Activated CD8-positive, alpha-beta memory T cell treated with anti-CD3 and anti-CD28 coated beads, Interleukin-2, amount 50 U/mL, for 1 hour (primary cell): ENCODE results near the gene NUP50.

Experiments
- DNase-seq: peaks from one replicate; pipeline ENCODE4 v3.0.0-alpha.2; 2020; ENCODE audit errors: extremely low read depth

NUP50 gene

GRCh38 chr22:45230026-45230721 lies 66.4 kb downstream of the NUP50 start:
- no peak for DNase-seq

DNA sequence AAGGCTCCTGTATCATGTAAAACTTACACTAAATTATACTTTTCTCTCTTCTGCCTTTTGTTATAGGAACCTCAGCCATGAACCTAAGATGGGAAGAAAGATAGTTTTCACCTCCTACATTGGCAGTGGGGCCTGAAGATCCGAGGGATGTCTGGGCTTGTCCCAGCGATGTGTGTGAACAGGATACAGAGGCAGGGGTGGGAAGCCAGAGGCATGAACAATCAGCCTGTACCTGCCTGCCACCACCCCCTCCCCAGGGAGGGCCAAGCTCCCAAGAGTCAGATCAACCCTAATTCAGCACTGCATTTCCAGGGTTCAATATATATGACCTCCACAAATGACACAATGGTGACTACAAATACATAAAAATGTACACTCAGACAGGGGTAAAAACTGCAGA lies 67.6 kb downstream of the NUP50 start:
- DNase-seq = no peak

- DNase-seq = no peak
Observed at GRCh38 chr22:45233386-45233785, 69.7 kb downstream of the NUP50 start.

DNA sequence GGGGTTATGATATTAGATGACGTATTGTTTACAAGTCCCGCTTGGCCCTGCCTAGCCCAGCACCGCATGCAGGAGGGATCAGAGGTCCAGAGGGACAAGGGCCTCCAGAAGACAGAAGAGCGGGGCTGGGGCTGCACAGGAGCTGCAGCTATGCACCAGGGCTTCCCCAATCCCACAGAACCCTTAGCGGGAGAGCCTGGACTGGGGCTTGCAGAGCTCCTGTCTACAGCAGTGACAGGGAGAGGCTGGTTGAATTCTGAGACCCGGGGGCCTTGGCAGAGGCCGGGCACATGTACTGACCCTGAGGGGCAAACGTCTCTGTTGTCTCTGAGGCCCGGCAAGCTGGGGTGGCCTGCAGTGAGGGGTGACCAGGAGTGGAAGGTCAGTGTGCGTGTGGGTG lies 70.1 kb downstream of the NUP50 start:
- DNase-seq = no peak

DNA sequence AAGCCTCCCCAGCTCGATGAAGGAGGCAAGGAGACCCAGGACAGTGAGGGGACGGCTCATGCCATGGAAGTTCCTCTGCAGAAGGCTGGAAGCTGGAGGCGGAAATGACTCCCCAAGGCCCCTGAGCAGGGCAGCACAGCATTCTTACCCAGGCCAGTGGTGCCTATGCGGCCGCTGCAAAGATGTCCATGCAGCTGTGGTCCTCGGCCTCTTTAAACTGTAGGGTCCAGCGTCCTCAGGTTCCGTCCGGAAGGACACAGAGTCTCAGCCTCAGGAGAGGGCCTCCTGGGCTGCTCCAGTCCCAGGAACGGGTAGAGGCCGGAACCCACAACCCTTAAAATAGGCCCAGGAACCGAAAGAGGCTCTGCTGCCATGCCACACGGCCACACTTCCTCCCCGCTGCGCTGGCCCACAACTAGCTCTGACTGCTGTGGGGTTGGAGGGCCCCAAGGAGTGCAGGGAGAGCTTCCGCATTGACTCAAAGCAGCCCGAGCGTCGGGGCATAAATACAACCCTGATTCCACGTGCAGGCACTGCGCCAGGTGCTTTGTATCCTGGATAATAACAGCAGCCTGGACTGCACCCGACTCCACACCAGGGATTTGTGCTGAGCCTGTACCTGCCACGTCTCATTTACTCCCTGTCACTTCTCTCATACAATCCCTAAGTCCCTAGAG lies 71.5 kb downstream of the NUP50 start:
- no peak for DNase-seq

DNA sequence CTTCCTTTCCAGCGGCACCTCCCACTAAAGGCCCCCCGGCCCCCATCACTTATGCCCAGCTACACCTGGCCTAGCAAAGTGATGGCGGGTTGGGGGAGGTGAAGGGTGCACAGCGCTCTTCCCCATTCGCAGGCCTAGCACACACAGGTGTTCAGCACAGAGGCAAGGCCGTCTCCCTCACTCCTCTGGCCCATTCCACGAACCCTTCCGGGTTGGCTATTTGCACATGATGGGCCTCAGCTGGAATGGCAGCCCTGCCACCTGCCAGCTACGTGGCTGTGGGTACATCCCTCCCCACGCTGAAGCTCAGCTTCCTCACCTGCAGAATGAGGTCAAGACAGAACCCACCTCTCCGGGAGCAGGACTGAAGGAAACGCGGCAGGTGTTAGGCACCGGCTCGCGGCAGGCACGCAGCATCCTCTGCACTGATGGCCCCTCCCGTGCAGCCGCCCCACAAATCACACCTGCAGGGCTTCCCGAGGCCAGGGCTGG lies 72.2 kb downstream of the NUP50 start:
- DNase-seq = no peak

DNA sequence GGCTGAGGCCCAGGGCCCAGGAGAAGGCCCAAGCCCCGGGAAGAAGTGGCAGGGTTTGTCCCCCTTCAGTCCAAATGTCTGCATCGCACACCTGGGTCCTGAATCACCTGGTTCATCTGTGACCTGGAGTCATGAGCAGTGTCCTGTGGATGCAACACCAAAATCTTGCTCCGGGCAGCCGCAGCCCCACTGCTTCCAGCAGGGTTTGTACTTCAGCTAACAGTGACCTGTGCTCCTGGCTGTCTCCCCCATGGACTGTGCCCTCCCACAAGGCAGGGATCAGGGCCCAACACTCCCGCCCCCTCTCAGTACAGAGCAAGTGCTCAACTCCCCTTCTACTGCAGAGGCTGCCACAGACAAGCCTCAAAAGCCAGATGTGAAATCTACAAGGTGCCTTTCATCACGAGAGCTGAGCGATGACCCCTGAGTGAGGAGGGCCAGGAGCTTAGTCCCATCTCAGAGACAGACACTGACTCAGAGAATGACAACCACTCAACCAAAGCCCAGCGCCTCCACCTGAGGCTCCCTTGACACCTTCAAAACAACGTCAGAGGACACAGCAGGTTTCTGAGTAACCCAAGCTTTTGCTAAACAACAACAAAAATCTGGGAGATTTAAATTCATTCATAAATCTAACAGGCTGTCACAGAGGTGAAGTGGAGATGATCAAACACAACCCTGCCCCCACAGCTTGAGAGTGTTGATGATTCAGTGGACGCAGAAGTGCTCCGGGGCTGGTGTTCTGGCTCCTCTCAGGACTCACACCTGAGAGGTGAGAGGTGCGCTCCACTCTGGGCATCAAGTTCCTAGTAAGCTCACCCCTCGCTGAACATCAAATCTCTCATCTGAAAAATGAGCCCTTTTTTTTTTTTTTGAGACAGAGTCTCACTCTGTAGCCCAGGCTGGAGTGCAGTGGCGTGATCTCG lies 73.6 kb downstream of the NUP50 start:
- no peak for DNase-seq
